ENCODE data around the gene NOS1AP.

- no peak for TF ChIP-seq CTCF (IDR thresholded peaks at IDR 0.05)
- no peak for TF ChIP-seq POLR2A (IDR thresholded peaks at IDR 0.05; ENCODE audit: low read depth)
- TF ChIP-seq EP300 (IDR thresholded peaks at IDR 0.05): no peak
Observed at GRCh38 chr1:162364498-162364897, 295.0 kb downstream of the NOS1AP start.

Data from esophagus muscularis mucosa (tissue), 4 donors.